OCI-LY1 (cell line): Measurements from ENCODE around the gene CMTR1.

ENCODE experiments used
- H2AFZ ChIP-seq: fragments of 200-600 bp; sonication (generic), shearing (Covaris generic); 2 replicates; pipeline ENCODE4 v1.6.0; 2014; ENCODE audit warnings: antibody characterized with exemption, mild to moderate bottlenecking, low read length
- H3F3A ChIP-seq: fragments of 200-600 bp; sonication (generic), shearing (Covaris generic); 2 replicates; pipeline ENCODE4 v1.6.0; 2014; ENCODE audit warnings: mild to moderate bottlenecking, antibody characterized with exemption, low read length, moderate library complexity; ENCODE audit not compliant: insufficient read depth
- H3K27ac ChIP-seq: fragments of 200-600 bp; sonication (generic); 2 replicates; pipeline ENCODE4 v1.5.1; 2014; ENCODE audit warnings: low read length, mixed run types, mild to moderate bottlenecking, low read depth; ENCODE audit not compliant: poor library complexity, severe bottlenecking
- H3K27me3 ChIP-seq: fragments of 200-600 bp; sonication (generic); 2 replicates; pipeline ENCODE4 v1.6.0; 2014; ENCODE audit warnings: antibody characterized with exemption, mild to moderate bottlenecking, low read length, moderate library complexity; ENCODE audit not compliant: insufficient read depth
- H3K36me3 ChIP-seq: fragments of 200-600 bp; sonication (generic); 2 replicates; pipeline ENCODE4 v1.6.1; 2014; ENCODE audit warnings: mild to moderate bottlenecking, antibody characterized with exemption, low read length, moderate library complexity, mixed read lengths; ENCODE audit not compliant: insufficient read depth
- H3K4me1 ChIP-seq: fragments of 200-600 bp; sonication (generic); 2 replicates; pipeline ENCODE4 v1.5.1; 2014; ENCODE audit warnings: mild to moderate bottlenecking, low read length, moderate library complexity; ENCODE audit not compliant: insufficient read depth, severe bottlenecking
- H3K4me2 ChIP-seq: fragments of 200-600 bp; sonication (generic), shearing (Covaris generic); 2 replicates; pipeline ENCODE4 v1.6.1; 2014; ENCODE audit warnings: low read length
- H3K4me3 ChIP-seq: fragments of 200-600 bp; sonication (generic); 2 replicates; pipeline ENCODE4 v1.5.1; 2014; ENCODE audit warnings: low read length, low read depth, mild to moderate bottlenecking, mixed read lengths; ENCODE audit not compliant: poor library complexity, severe bottlenecking
- H3K79me2 ChIP-seq: fragments of 200-600 bp; shearing (Covaris generic); 2 replicates; pipeline ENCODE4 v1.6.1; 2016; ENCODE audit warnings: mixed run types, low read length, mixed read lengths; ENCODE audit not compliant: insufficient read depth
- H3K9ac ChIP-seq: fragments of 200-600 bp; sonication (generic), shearing (Covaris generic); 2 replicates; pipeline ENCODE4 v1.6.1; 2014; ENCODE audit warnings: mild to moderate bottlenecking, low read length, mixed read lengths
- H3K9me2 ChIP-seq: fragments of 200-600 bp; sonication (generic), shearing (Covaris generic); 2 replicates; pipeline ENCODE4 v1.6.1; 2014; ENCODE audit warnings: low read depth, mild to moderate bottlenecking, low read length, mixed read lengths
- H3K9me3 ChIP-seq: fragments of 200-600 bp; shearing (Covaris generic); 2 replicates; pipeline ENCODE4 v1.6.1; 2014; ENCODE audit warnings: low read length, mixed read lengths
- H4K20me1 ChIP-seq: fragments of 200-600 bp; sonication (generic), shearing (Covaris generic); 2 replicates; pipeline ENCODE4 v1.6.0; 2016; ENCODE audit warnings: mild to moderate bottlenecking, low read length; ENCODE audit not compliant: insufficient read depth
- CTCF ChIP-seq: fragments of 200-600 bp; sonication (generic), shearing (Covaris generic); IDR thresholded peaks from 2 replicates; pipeline ENCODE4 v1.5.1; 2017; ENCODE audit warnings: mild to moderate bottlenecking, antibody characterized with exemption, low read length, moderate library complexity, mixed read lengths
- EZH2 ChIP-seq: fragments of 200-600 bp; sonication (generic), shearing (Covaris generic); IDR thresholded peaks from 2 replicates; pipeline ENCODE4 v1.8.0; 2017; ENCODE audit warnings: borderline replicate concordance, mixed run types, mild to moderate bottlenecking, antibody characterized with exemption, low read length, moderate library complexity, mixed read lengths

CMTR1 gene

GRCh38 chr6:37406726-37407341 is 26.2 kb upstream of the CMTR1 start:
- Histone ChIP-seq H3K9ac (no peak overlapping the region), H3K9me2 (no peaks in the 10 kb centered on the region), H3K4me1 (no peaks in the 10 kb centered on the region), H3K27ac (no peak overlapping the region), H3K36me3 (no peaks in the 10 kb centered on the region), H3K4me3 (no peak overlapping the region), H3K4me2 (no peak overlapping the region), H3K9me3 (no peaks in the 10 kb centered on the region), H3K79me2 (no peaks in the 10 kb centered on the region), H3F3A (no peaks in the 10 kb centered on the region), H2AFZ (no peak overlapping the region), H4K20me1 (no peaks in the 10 kb centered on the region), H3K27me3 (no peaks in the 10 kb centered on the region)
- TF ChIP-seq EZH2 (no peak), CTCF (no peak)

- no peaks in the 10 kb centered on the region for H3K79me2 ChIP-seq
- H3K9ac ChIP-seq, result no peak overlapping the region
- H3K9me2 ChIP-seq, result no peaks in the 10 kb centered on the region
- no peaks in the 10 kb centered on the region for H3F3A ChIP-seq
- no peak overlapping the region for H3K27ac ChIP-seq
- H4K20me1 ChIP-seq, result no peaks in the 10 kb centered on the region
- H3K4me1 ChIP-seq, result no peaks in the 10 kb centered on the region
- H3K4me3 ChIP-seq, result no peak overlapping the region
- H3K27me3 ChIP-seq, result no peaks in the 10 kb centered on the region
- no peaks in the 10 kb centered on the region for H3K9me3 ChIP-seq
- H3K4me2 ChIP-seq, result no peak overlapping the region
- H3K36me3 ChIP-seq, result no peaks in the 10 kb centered on the region
- H2AFZ ChIP-seq, result no peak overlapping the region
- TF ChIP-seq CTCF, result no peak
- TF ChIP-seq EZH2, result no peak
These were observed 25.1 kb upstream of the CMTR1 start for GRCh38 chr6:37407948-37408347.

GRCh38 chr6:37409501-37409900 is 23.5 kb upstream of the CMTR1 start:
- Histone ChIP-seq H3K79me2 (no peaks in the 10 kb centered on the region), H3K4me1 (no peaks in the 10 kb centered on the region), H2AFZ (no peak overlapping the region), H4K20me1 (no peaks in the 10 kb centered on the region), H3F3A (no peaks in the 10 kb centered on the region), H3K4me2 (no peak overlapping the region), H3K27me3 (no peaks in the 10 kb centered on the region), H3K4me3 (no peak overlapping the region), H3K9ac (no peak overlapping the region), H3K36me3 (no peaks in the 10 kb centered on the region), H3K9me2 (no peaks in the 10 kb centered on the region), H3K9me3 (no peaks in the 10 kb centered on the region), H3K27ac (no peak overlapping the region)
- no peak for TF ChIP-seq CTCF
